OCI-LY7 (cell line): ENCODE data around the gene GGTA1. TPM values are rescaled to one million over a fixed set of nuclear protein-coding genes. Genes with fewer than 3 reads are reported as not detected.
"Not testable (repeated sequence)": the region's sequence is repeated elsewhere in the genome, so short reads cannot be mapped to it uniquely, and the experiment has no call there.

Experiments used
- BruUV-seq: library from RNA; stranded (reverse); fragments of 400-500 nt; replicated peaks from 2 replicates; lab custom pipeline; 2021; lab: Mats Ljungman, UMichigan
- CTCF ChIA-PET: fragments of 300-600 bp; sonication (Branson Sonifier 250); formaldehyde crosslinking; loops from one replicate; lab custom pipeline; 2022; ENCODE audit warnings: antibody characterized with exemption; ENCODE audit not compliant: unreplicated experiment; lab: Charles Lee
- POLR2A ChIA-PET: fragments of 300-600 bp; sonication (Branson Sonifier 250); formaldehyde crosslinking; loops from one replicate; lab custom pipeline; 2022; ENCODE audit warnings: antibody characterized with exemption; lab: Charles Lee
- DNase-seq: peaks from one replicate; pipeline ENCODE4 v3.0.0-alpha.2; 2015; ENCODE audit warnings: low spot score
- H2AFZ ChIP-seq: fragments of 200-600 bp; sonication (generic), shearing (Covaris generic); 2 replicates; pipeline ENCODE4 v1.6.1; 2014; ENCODE audit warnings: mild to moderate bottlenecking, antibody characterized with exemption, low read length, moderate library complexity
- H3K27ac ChIP-seq: fragments of 200-600 bp; sonication (generic); 2 replicates; pipeline ENCODE4 v1.5.1; 2014; ENCODE audit warnings: mixed run types, low read depth, mild to moderate bottlenecking, moderate library complexity, low read length, inconsistent platforms; ENCODE audit not compliant: poor library complexity, severe bottlenecking
- H3K36me3 ChIP-seq: fragments of 200-600 bp; sonication (generic); 2 replicates; pipeline ENCODE4 v1.6.1; 2014; ENCODE audit warnings: mild to moderate bottlenecking, antibody characterized with exemption, low read length, moderate library complexity, mixed read lengths; ENCODE audit not compliant: insufficient read depth
- H3K4me1 ChIP-seq: fragments of 200-600 bp; sonication (generic); 2 replicates; pipeline ENCODE4 v1.5.1; 2014; ENCODE audit warnings: mild to moderate bottlenecking, low read length; ENCODE audit not compliant: insufficient read depth, poor library complexity, severe bottlenecking
- H3K4me2 ChIP-seq: fragments of 200-600 bp; sonication (generic); 2 replicates; pipeline ENCODE4 v1.6.1; 2014; ENCODE audit warnings: mild to moderate bottlenecking, low read length
- H3K4me3 ChIP-seq: fragments of 200-600 bp; sonication (generic); 2 replicates; pipeline ENCODE4 v1.5.1; 2014; ENCODE audit warnings: mild to moderate bottlenecking, low read depth, low read length; ENCODE audit not compliant: poor library complexity, severe bottlenecking
- H3K79me2 ChIP-seq: fragments of 200-600 bp; sonication (generic); 2 replicates; pipeline ENCODE4 v1.6.1; 2016; ENCODE audit warnings: low read depth, mild to moderate bottlenecking, low read length, moderate library complexity, mixed read lengths; ENCODE audit not compliant: insufficient read depth
- H3K9me2 ChIP-seq: fragments of 200-600 bp; sonication (generic); 2 replicates; pipeline ENCODE4 v1.6.1; 2016; ENCODE audit warnings: mild to moderate bottlenecking, low read length, mixed read lengths; ENCODE audit not compliant: insufficient read depth
- H3K9me3 ChIP-seq: fragments of 200-600 bp; sonication (generic); 2 replicates; pipeline ENCODE4 v1.6.1; 2014; ENCODE audit warnings: mild to moderate bottlenecking, mixed run types, low read length, mixed read lengths
- H4K20me1 ChIP-seq: fragments of 200-600 bp; sonication (generic); 2 replicates; pipeline ENCODE4 v1.6.1; 2014; ENCODE audit warnings: mild to moderate bottlenecking, antibody characterized with exemption, low read length, moderate library complexity, mixed read lengths; ENCODE audit not compliant: insufficient read depth
- CTCF ChIP-seq: fragments of 200-600 bp; sonication (generic); conservative IDR thresholded peaks from 2 replicates; pipeline ENCODE4 v1.5.1; 2014; ENCODE audit warnings: mild to moderate bottlenecking, antibody characterized with exemption, low read length, moderate library complexity, mixed read lengths
- EZH2phosphoT487 ChIP-seq: fragments of 200-600 bp; sonication (generic); IDR thresholded peaks from 2 replicates; pipeline ENCODE4 v1.6.1; 2018; ENCODE audit warnings: low read depth, borderline replicate concordance, mild to moderate bottlenecking, mixed run types, antibody characterized with exemption, low read length, moderate library complexity, mixed read lengths
- intact Hi-C: fragments of 100-400 bp; cut with micrococcal nuclease; formaldehyde crosslinking; loops from one replicate; pipeline ENCODE4 v1.10.0; 2022; ENCODE audit not compliant: unreplicated experiment
- total RNA-seq, 2 experiments: library from RNA; depleted of rRNA in 1 of 2; stranded (reverse); fragments of >200 nt in 1 of 2; shearing (Covaris generic) in 1 of 2; gene quantifications; 2 replicates each; pipeline ENCODE4 v1.2.3, GENCODE V29; 2014 to 2022

The GGTA1 gene
- total RNA-seq, 2 experiments from 2014 or later, result not detected

- ChIA-PET POLR2A (no interaction called here), CTCF (no interaction called here)
- DNase-seq, result no peak
- Histone ChIP-seq H4K20me1 (no peaks in the 10 kb centered on the region), H3K27ac (no peak overlapping the region), H3K4me2 (no peak overlapping the region), H3K36me3 (no peaks in the 10 kb centered on the region), H3K9me2 (no peaks in the 10 kb centered on the region), H3K79me2 (no peaks in the 10 kb centered on the region), H3K4me1 (no peaks in the 10 kb centered on the region), H3K4me3 (no peak overlapping the region), H3K9me3 (no peaks in the 10 kb centered on the region), H2AFZ (no peak overlapping the region)
- TF ChIP-seq CTCF, result no peak
- TF ChIP-seq EZH2phosphoT487, result no peak
- intact Hi-C loops, result no loop called here
- no TSS peak for BruUV-seq
These were observed 27.7 kb upstream of the GGTA1 start for GRCh38 chr9:121527371-121527770.

GRCh38 chr9:121519688-121520087 lies 20.0 kb upstream of the GGTA1 start:
- H3K4me2 ChIP-seq, H4K20me1 ChIP-seq, H3K9me3 ChIP-seq, H3K4me1 ChIP-seq, DNase-seq, H3K36me3 ChIP-seq, H3K27ac ChIP-seq, BruUV-seq, H3K4me3 ChIP-seq, H2AFZ ChIP-seq, H3K9me2 ChIP-seq, intact Hi-C loops, CTCF ChIA-PET, POLR2A ChIA-PET, H3K79me2 ChIP-seq: not testable (repeated sequence)

GRCh38 chr9:121518634-121519033 lies 19.0 kb upstream of the GGTA1 start:
- Histone ChIP-seq H4K20me1 (no peaks in the 10 kb centered on the region), H3K27ac (no peak overlapping the region), H3K36me3 (no peaks in the 10 kb centered on the region), H3K9me2 (no peaks in the 10 kb centered on the region), H3K9me3 (no peaks in the 10 kb centered on the region), H3K4me1 (no peaks in the 10 kb centered on the region), H3K4me3 (no peak overlapping the region), H3K79me2 (no peaks in the 10 kb centered on the region), H3K4me2 (no peak overlapping the region), H2AFZ (no peak overlapping the region)
- ChIA-PET CTCF (no interaction called here), POLR2A (interaction anchor here (0.6 to 1.0 kb wide), 3 partner anchors 11 to 185 kb away, joined by 3 to 6 read pairs (median 4); no protein-coding TSS in a partner anchor)
- DNase-seq, result no peak
- intact Hi-C loops, result no loop called here
- TF ChIP-seq CTCF (no peak), EZH2phosphoT487 (no peak)
- no TSS peak for BruUV-seq

- H3K27ac ChIP-seq, POLR2A ChIA-PET, H3K9me2 ChIP-seq, intact Hi-C loops, H4K20me1 ChIP-seq, H3K36me3 ChIP-seq, H3K79me2 ChIP-seq, DNase-seq, H3K4me1 ChIP-seq, H3K4me3 ChIP-seq, CTCF ChIA-PET, H3K9me3 ChIP-seq, H3K4me2 ChIP-seq, BruUV-seq, H2AFZ ChIP-seq: not testable (repeated sequence)
These were observed 13.5 kb upstream of the GGTA1 start for GRCh38 chr9:121513166-121513565.
